Smooth muscle cell (in vitro differentiated cells): ENCODE data around the gene KCNQ1. TPM values are rescaled to one million over a fixed set of nuclear protein-coding genes. Genes with fewer than 3 reads are reported as not detected.
"Not testable (repeated sequence)": the region's sequence is repeated elsewhere in the genome, so short reads cannot be mapped to it uniquely, and the experiment has no call there.

Source experiments
- DNase-seq: peaks from one replicate; lab custom pipeline; 2025; ENCODE audit not compliant: unreplicated experiment; lab: John Stamatoyannopoulos, UW
- H2AFZ ChIP-seq: fragments of 200-600 bp; sonication (generic); 2 replicates; pipeline ENCODE4 v1.6.0; 2016; ENCODE audit warnings: antibody characterized with exemption, low read depth, mild to moderate bottlenecking
- H3F3A ChIP-seq: fragments of 200-600 bp; sonication (generic); 2 replicates; pipeline ENCODE4 v1.6.0; 2017; ENCODE audit warnings: antibody characterized with exemption, low read depth
- H3K27ac ChIP-seq: fragments of 200-600 bp; sonication (generic); 2 replicates; pipeline ENCODE4 v1.5.1; 2016; ENCODE audit warnings: low read depth, mild to moderate bottlenecking
- H3K27me3 ChIP-seq: fragments of 200-600 bp; sonication (generic); 2 replicates; pipeline ENCODE4 v1.6.1; 2016; ENCODE audit warnings: low read depth, mild to moderate bottlenecking
- H3K36me3 ChIP-seq: fragments of 200-600 bp; sonication (generic); 2 replicates; pipeline ENCODE4 v1.5.1; 2016; ENCODE audit warnings: low read depth
- H3K4me1 ChIP-seq: fragments of 200-600 bp; sonication (generic); 2 replicates; pipeline ENCODE4 v1.5.1; 2016; ENCODE audit warnings: low read depth
- H3K4me2 ChIP-seq: fragments of 200-600 bp; sonication (generic); 2 replicates; pipeline ENCODE4 v1.6.0; 2016; ENCODE audit warnings: mild to moderate bottlenecking
- H3K4me3 ChIP-seq: fragments of 200-600 bp; sonication (generic); 2 replicates; pipeline ENCODE4 v1.5.1; 2016; ENCODE audit warnings: mild to moderate bottlenecking
- H3K79me2 ChIP-seq: fragments of 200-600 bp; sonication (generic); 2 replicates; pipeline ENCODE4 v1.6.0; 2016; ENCODE audit warnings: low read depth, mild to moderate bottlenecking
- H3K9ac ChIP-seq: fragments of 200-600 bp; sonication (generic); 2 replicates; pipeline ENCODE4 v1.6.0; 2016; ENCODE audit warnings: low read depth
- H3K9me3 ChIP-seq: fragments of 200-600 bp; sonication (generic); replicated peaks from 2 replicates; pipeline ENCODE4 v1.5.1; 2016; ENCODE audit warnings: low read depth
- H4K20me1 ChIP-seq: fragments of 200-600 bp; sonication (generic); 2 replicates; pipeline ENCODE4 v1.6.0; 2016; ENCODE audit warnings: low read depth
- CTCF ChIP-seq: fragments of 200-600 bp; sonication (generic); IDR thresholded peaks from 2 replicates; pipeline ENCODE4 v1.5.1; 2017; ENCODE audit warnings: borderline replicate concordance, mild to moderate bottlenecking, antibody characterized with exemption; ENCODE audit not compliant: insufficient read depth, poor library complexity, severe bottlenecking
- WGBS: methylation state at CpG from one replicate; pipeline ENCODE4 v1.1.7; 2016; ENCODE audit warnings: low lambda C conversion rate; 5-methylcytosine and 5-hydroxymethylcytosine counted together
- polyA plus RNA-seq: library from polyadenylated mRNA; unstranded; fragments of >200 nt; fragmentation: Nextera tagmentation; extraction: Ambion mirVana; gene quantifications from 2 replicates; pipeline ENCODE4 v1.2.1, GENCODE V29; 2016
- total RNA-seq: library from RNA; depleted of rRNA; stranded (reverse); fragments of >200 nt; gene quantifications from 2 replicates; pipeline ENCODE4 v1.2.3, GENCODE V29; 2014

Gene KCNQ1
- total and polyA plus RNA-seq, 2 experiments from 2014 or later = 1.3 to 2.3 TPM

GRCh38 chr11:2475136-2475918 is 30.5 kb downstream of the KCNQ1 start:
- Histone ChIP-seq H3K4me2 (peak overlapping the region; percentile 33), H3K79me2 (no peaks in the 10 kb centered on the region), H4K20me1 (no peaks in the 10 kb centered on the region), H3K9me3 (no peaks in the 10 kb centered on the region), H3K27me3 (peaks cover 6% of the 10 kb centered on the region), H3K4me1 (no peaks in the 10 kb centered on the region), H3F3A (no peaks in the 10 kb centered on the region), H3K4me3 (no peak overlapping the region), H3K36me3 (no peaks in the 10 kb centered on the region), H3K9ac (peak overlapping the region; percentile 43), H2AFZ (peak overlapping the region; percentile 7), H3K27ac (peak overlapping the region; percentile 85)
- 58% methylated on average over 17 of the region's 17 CpGs for WGBS
- DNase-seq = no peak
- TF ChIP-seq CTCF = no peak

- Histone ChIP-seq H3K9me3 (no peaks in the 10 kb centered on the region), H3K4me1 (no peaks in the 10 kb centered on the region), H3K4me3 (no peak overlapping the region), H3K27me3 (no peaks in the 10 kb centered on the region), H4K20me1 (no peaks in the 10 kb centered on the region), H2AFZ (no peak overlapping the region), H3K36me3 (no peaks in the 10 kb centered on the region), H3F3A (no peaks in the 10 kb centered on the region), H3K79me2 (no peaks in the 10 kb centered on the region), H3K4me2 (no peak overlapping the region), H3K9ac (no peak overlapping the region), H3K27ac (no peak overlapping the region)
- WGBS = 86% methylated on average over 3 of the region's 3 CpGs
- no peak for DNase-seq
- no peak for TF ChIP-seq CTCF
These were observed 32.4 kb downstream of the KCNQ1 start for GRCh38 chr11:2477254-2477653.

- no peak overlapping the region for H2AFZ ChIP-seq
- no peaks in the 10 kb centered on the region for H3F3A ChIP-seq
- DNase-seq = no peak
- 90% methylated on average over 8 of the region's 8 CpGs for WGBS
- TF ChIP-seq CTCF = no peak
- no peaks in the 10 kb centered on the region for H3K36me3 ChIP-seq
- H3K4me3 ChIP-seq = no peak overlapping the region
- no peak overlapping the region for H3K27ac ChIP-seq
- H3K79me2 ChIP-seq = no peaks in the 10 kb centered on the region
- no peaks in the 10 kb centered on the region for H3K4me1 ChIP-seq
- H3K9me3 ChIP-seq = no peaks in the 10 kb centered on the region
- H3K4me2 ChIP-seq = no peak overlapping the region
- no peaks in the 10 kb centered on the region for H3K27me3 ChIP-seq
- no peaks in the 10 kb centered on the region for H4K20me1 ChIP-seq
- H3K9ac ChIP-seq = no peak overlapping the region
These were observed 33.1 kb downstream of the KCNQ1 start for GRCh38 chr11:2477936-2478335.

DNA sequence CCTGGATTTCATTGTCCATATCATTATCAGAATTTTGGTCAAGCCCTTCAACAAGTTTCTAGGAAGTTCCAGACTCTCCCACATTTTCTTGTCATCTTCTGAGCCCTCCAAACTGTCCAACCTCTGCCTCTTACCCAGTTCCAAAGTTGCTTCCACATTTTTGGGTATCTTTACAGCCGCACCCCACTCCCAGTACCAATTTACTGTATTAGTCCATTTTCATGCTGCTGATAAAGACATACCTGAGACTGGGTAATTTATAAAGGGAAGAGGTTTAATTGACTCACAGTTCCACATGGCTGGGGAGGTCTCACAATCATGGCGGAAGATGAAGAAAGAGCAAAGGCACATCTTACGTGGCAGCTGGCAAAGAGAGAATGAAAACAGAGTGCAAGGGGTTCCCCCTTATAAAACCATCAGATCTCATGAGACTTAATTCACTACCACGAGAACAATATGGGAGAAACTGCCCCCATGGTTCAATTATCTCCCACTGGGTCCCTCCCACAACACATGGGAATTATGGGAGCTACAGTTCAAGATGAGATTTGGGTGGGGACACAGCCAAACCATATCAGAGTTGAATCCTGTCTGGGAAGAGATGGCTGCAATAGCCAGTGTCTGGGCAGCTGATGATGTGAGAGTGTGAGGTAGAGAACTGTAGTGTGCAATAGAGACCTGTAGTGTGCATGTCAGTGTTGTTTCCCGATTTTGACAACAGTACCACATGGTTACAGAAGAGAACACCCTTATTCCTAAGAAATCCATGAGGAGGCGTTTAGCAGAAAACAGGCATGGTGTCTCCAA is 35.5 kb downstream of the KCNQ1 start:
- H3K4me2 ChIP-seq, H3K9me3 ChIP-seq, H3F3A ChIP-seq, DNase-seq, H3K36me3 ChIP-seq, H3K79me2 ChIP-seq, H3K9ac ChIP-seq, H2AFZ ChIP-seq, H3K4me1 ChIP-seq, H3K4me3 ChIP-seq, H3K27ac ChIP-seq, H4K20me1 ChIP-seq, H3K27me3 ChIP-seq: not testable (repeated sequence)
- WGBS = 76% methylated on average over 6 of the region's 6 CpGs
